ENCODE measurements around the gene SYT13.

DNA sequence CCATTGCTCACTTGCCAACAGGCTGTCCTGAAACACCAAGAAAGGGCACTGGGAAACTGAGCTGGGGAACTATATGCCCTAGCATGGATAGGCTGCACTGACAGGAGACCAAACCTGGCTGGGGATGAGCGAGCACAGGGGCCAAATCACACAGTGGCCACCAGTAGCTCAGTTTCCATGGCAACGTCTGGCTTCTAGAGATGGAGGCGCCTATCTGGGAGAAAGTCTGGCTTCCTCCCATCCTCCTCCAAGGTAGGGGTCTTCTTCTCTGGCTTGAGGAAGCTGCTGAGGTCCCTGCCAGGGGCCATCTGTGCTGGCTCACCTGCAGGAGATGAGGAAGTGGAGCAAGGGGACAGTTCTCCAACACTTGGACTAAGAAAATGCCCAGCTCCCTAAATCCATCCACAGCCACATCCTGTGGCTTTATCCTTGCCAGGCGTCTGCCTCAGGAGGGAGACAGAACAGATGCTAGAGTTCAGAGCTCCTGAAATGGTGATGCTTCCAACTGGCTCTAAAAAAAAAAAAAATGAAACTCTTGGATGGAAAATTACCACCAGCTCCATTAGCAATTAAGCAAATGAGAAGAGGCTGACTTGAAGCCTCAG lies 48.3 kb downstream of the SYT13 start:
- TF ChIP-seq, protein P1, sequence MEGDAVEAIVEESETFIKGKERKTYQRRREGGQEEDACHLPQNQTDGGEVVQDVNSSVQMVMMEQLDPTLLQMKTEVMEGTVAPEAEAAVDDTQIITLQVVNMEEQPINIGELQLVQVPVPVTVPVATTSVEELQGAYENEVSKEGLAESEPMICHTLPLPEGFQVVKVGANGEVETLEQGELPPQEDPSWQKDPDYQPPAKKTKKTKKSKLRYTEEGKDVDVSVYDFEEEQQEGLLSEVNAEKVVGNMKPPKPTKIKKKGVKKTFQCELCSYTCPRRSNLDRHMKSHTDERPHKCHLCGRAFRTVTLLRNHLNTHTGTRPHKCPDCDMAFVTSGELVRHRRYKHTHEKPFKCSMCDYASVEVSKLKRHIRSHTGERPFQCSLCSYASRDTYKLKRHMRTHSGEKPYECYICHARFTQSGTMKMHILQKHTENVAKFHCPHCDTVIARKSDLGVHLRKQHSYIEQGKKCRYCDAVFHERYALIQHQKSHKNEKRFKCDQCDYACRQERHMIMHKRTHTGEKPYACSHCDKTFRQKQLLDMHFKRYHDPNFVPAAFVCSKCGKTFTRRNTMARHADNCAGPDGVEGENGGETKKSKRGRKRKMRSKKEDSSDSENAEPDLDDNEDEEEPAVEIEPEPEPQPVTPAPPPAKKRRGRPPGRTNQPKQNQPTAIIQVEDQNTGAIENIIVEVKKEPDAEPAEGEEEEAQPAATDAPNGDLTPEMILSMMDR (IDR thresholded peaks at IDR 0.05) = no peak
- no peak for TF ChIP-seq EP300 (IDR thresholded peaks at IDR 0.05)
